Sigmoid colon (tissue), 4 donors: ENCODE results near the gene FARP2.

Source experiments
- EP300 ChIP-seq, 4 donors: sonication (generic); formaldehyde crosslinking; IDR thresholded peaks; one replicate each; pipeline ENCODE4 v1.6.1; 2017; ENCODE audit warnings: antibody characterized with exemption in 4 of 4
- POLR2A ChIP-seq, 2 donors: fragments of 450-650 bp; IDR thresholded peaks; one replicate each; pipeline ENCODE4 v1.6.1; 2016; ENCODE audit warnings: antibody characterized with exemption in 2 of 2, mild to moderate bottlenecking in 2 of 2, moderate library complexity in 2 of 2
- POLR2AphosphoS5 ChIP-seq, 4 donors: sonication (generic); formaldehyde crosslinking; IDR thresholded peaks; one replicate each; pipeline ENCODE4 v1.6.1; 2017; ENCODE audit warnings: antibody characterized with exemption in 4 of 4
- TF ChIP-seq, protein P1 (sequence below), 4 experiments: fragments of 450-650 bp in 3 of 4; fragments of 200-600 bp in 1 of 4; IDR thresholded peaks; one replicate each; pipeline ENCODE4 v1.5.1; 2016 to 2019; ENCODE audit warnings: antibody characterized with exemption in 4 of 4, mild to moderate bottlenecking in 3 of 4, moderate library complexity in 2 of 4

- no peak for TF ChIP-seq POLR2AphosphoS5 (IDR thresholded peaks at IDR 0.05)
- TF ChIP-seq, protein P1, sequence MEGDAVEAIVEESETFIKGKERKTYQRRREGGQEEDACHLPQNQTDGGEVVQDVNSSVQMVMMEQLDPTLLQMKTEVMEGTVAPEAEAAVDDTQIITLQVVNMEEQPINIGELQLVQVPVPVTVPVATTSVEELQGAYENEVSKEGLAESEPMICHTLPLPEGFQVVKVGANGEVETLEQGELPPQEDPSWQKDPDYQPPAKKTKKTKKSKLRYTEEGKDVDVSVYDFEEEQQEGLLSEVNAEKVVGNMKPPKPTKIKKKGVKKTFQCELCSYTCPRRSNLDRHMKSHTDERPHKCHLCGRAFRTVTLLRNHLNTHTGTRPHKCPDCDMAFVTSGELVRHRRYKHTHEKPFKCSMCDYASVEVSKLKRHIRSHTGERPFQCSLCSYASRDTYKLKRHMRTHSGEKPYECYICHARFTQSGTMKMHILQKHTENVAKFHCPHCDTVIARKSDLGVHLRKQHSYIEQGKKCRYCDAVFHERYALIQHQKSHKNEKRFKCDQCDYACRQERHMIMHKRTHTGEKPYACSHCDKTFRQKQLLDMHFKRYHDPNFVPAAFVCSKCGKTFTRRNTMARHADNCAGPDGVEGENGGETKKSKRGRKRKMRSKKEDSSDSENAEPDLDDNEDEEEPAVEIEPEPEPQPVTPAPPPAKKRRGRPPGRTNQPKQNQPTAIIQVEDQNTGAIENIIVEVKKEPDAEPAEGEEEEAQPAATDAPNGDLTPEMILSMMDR (IDR thresholded peaks at IDR 0.05): no peak
- TF ChIP-seq POLR2A (IDR thresholded peaks at IDR 0.05): no peak
- no peak for TF ChIP-seq EP300 (IDR thresholded peaks at IDR 0.05)
Observed at GRCh38 chr2:241501551-241501950, 145.5 kb downstream of the FARP2 start.
